DMS153 treated with DMSO at 0.1 percent for 48 hours (cell line): ENCODE results near the gene ENTPD6.

ENCODE experiments used
- DNase-seq: peaks from one replicate; lab custom pipeline; 2025; ENCODE audit not compliant: unreplicated experiment; lab: John Stamatoyannopoulos, UW

Gene ENTPD6

GRCh38 chr20:25187635-25188034 lies 7.9 kb upstream of the ENTPD6 start:
- no peak for DNase-seq

GRCh38 chr20:25188218-25188617 lies 7.3 kb upstream of the ENTPD6 start:
- no peak for DNase-seq

- DNase-seq, result no peak
These were observed 4.5 kb upstream of the ENTPD6 start for GRCh38 chr20:25191051-25191450.

- DNase-seq, result no peak
These were observed 3.8 kb upstream of the ENTPD6 start for GRCh38 chr20:25191689-25192088.

- no peak for DNase-seq
These were observed 1.7 kb upstream of the ENTPD6 start for GRCh38 chr20:25193843-25194242.

- no peak for DNase-seq
These were observed 1.1 kb upstream of the ENTPD6 start for GRCh38 chr20:25194333-25194972.

GRCh38 chr20:25195962-25196785 lies 662 bp downstream of the ENTPD6 start:
- peak; percentile 35 for DNase-seq

- no peak for DNase-seq
These were observed 1.2 kb downstream of the ENTPD6 start for GRCh38 chr20:25196786-25197120.

GRCh38 chr20:25197183-25197869 lies 1.8 kb downstream of the ENTPD6 start:
- DNase-seq, result no peak

GRCh38 chr20:25197870-25198190 lies 2.3 kb downstream of the ENTPD6 start:
- DNase-seq, result no peak

- DNase-seq, result no peak
These were observed 3.3 kb downstream of the ENTPD6 start for GRCh38 chr20:25198663-25199383.

GRCh38 chr20:25199473-25200260 lies 4.2 kb downstream of the ENTPD6 start:
- DNase-seq, result no peak

- no peak for DNase-seq
These were observed 7.6 kb downstream of the ENTPD6 start for GRCh38 chr20:25203089-25203488.

GRCh38 chr20:25203871-25204320 lies 8.4 kb downstream of the ENTPD6 start:
- DNase-seq, result no peak

GRCh38 chr20:25204550-25205276 lies 9.2 kb downstream of the ENTPD6 start:
- no peak for DNase-seq

- DNase-seq, result no peak
These were observed 10.0 kb downstream of the ENTPD6 start for GRCh38 chr20:25205277-25206062.

GRCh38 chr20:25206063-25206403 lies 10.5 kb downstream of the ENTPD6 start:
- DNase-seq, result no peak

GRCh38 chr20:25206548-25206947 lies 11.0 kb downstream of the ENTPD6 start:
- DNase-seq, result no peak

GRCh38 chr20:25207149-25207959 lies 11.8 kb downstream of the ENTPD6 start:
- DNase-seq, result no peak
